Neural cell (in vitro differentiated cells): Measurements from ENCODE around the gene TSC1. TPM values are rescaled to one million over a fixed set of nuclear protein-coding genes. Genes with fewer than 3 reads are reported as not detected.

Experiments used
- H2AFZ ChIP-seq: fragments of 200-600, 300-800 bp; sonication (generic), shearing (Covaris generic); 2 replicates; pipeline ENCODE4 v1.6.0; 2014; ENCODE audit warnings: low read depth, mild to moderate bottlenecking, antibody characterized with exemption, low read length, moderate library complexity
- H3F3A ChIP-seq: fragments of 200-600 bp; shearing (Covaris generic); 2 replicates; pipeline ENCODE4 v1.6.1; 2016; ENCODE audit warnings: mild to moderate bottlenecking, moderate library complexity, mixed read lengths, antibody characterized with exemption, low read length; ENCODE audit not compliant: insufficient read depth, poor library complexity, severe bottlenecking
- H3K27ac ChIP-seq: fragments of 200-600, 300-800 bp; sonication (generic), shearing (Covaris generic); 2 replicates; pipeline ENCODE4 v1.5.1; 2014; ENCODE audit warnings: mild to moderate bottlenecking, low read length, moderate library complexity
- H3K27me3 ChIP-seq: fragments of 300-800, 200-600 bp; sonication (generic), shearing (Covaris generic); 2 replicates; pipeline ENCODE4 v1.6.0; 2014; ENCODE audit warnings: mild to moderate bottlenecking, low read depth, low read length, moderate library complexity; ENCODE audit not compliant: insufficient read depth
- H3K36me3 ChIP-seq: fragments of 300-800, 200-600 bp; sonication (generic), shearing (Covaris generic); 2 replicates; pipeline ENCODE4 v1.5.1; 2014; ENCODE audit warnings: mild to moderate bottlenecking, antibody characterized with exemption, low read length, moderate library complexity; ENCODE audit not compliant: insufficient read depth
- H3K4me2 ChIP-seq: fragments of 300-800, 200-600 bp; sonication (generic), shearing (Covaris generic); 2 replicates; pipeline ENCODE4 v1.6.0; 2014; ENCODE audit warnings: mild to moderate bottlenecking, low read length
- H3K4me3 ChIP-seq: fragments of 300-800, 200-600 bp; sonication (generic), shearing (Covaris generic); 2 replicates; pipeline ENCODE4 v1.5.1; 2014; ENCODE audit warnings: mild to moderate bottlenecking, low read length, moderate library complexity
- H3K79me2 ChIP-seq: fragments of 200-600 bp; shearing (Covaris generic); replicated peaks from 2 replicates; pipeline ENCODE4 v1.6.0; 2014; ENCODE audit warnings: mild to moderate bottlenecking, low read length, moderate library complexity; ENCODE audit not compliant: insufficient read depth
- H3K9ac ChIP-seq: fragments of 300-800, 200-600 bp; sonication (generic), shearing (Covaris generic); 2 replicates; pipeline ENCODE4 v1.6.1; 2016; ENCODE audit warnings: mild to moderate bottlenecking, low read length, mixed read lengths
- H3K9me2 ChIP-seq: fragments of 200-600 bp; shearing (Covaris generic); 2 replicates; pipeline ENCODE4 v1.6.1; 2016; ENCODE audit warnings: mild to moderate bottlenecking, low read length, mixed read lengths; ENCODE audit not compliant: insufficient read depth
- H3K9me3 ChIP-seq: fragments of 200-600, 300-800 bp; sonication (generic), shearing (Covaris generic); 2 replicates; pipeline ENCODE4 v1.6.1; 2016; ENCODE audit warnings: mild to moderate bottlenecking, mixed run types, low read length, moderate library complexity, mixed read lengths
- H4K20me1 ChIP-seq: fragments of 200-600 bp; shearing (Covaris generic); 2 replicates; pipeline ENCODE4 v1.6.1; 2016; ENCODE audit warnings: mild to moderate bottlenecking, mixed run types; ENCODE audit not compliant: insufficient read depth
- EP300 ChIP-seq: fragments of 450-650 bp; conservative IDR thresholded peaks from 2 replicates; pipeline ENCODE4 v1.6.1; 2014; ENCODE audit warnings: antibody characterized with exemption, mild to moderate bottlenecking, moderate library complexity; ENCODE audit not compliant: poor library complexity, severe bottlenecking
- EZH2 ChIP-seq: fragments of 200-600, 300-800 bp; shearing (Covaris generic), sonication (generic); IDR thresholded peaks from 2 replicates; pipeline ENCODE4 v1.6.1; 2014; ENCODE audit warnings: antibody characterized with exemption, low read length, borderline replicate concordance, mild to moderate bottlenecking; ENCODE audit not compliant: insufficient read depth, poor library complexity, severe bottlenecking
- MXI1 ChIP-seq: fragments of 450-650 bp; conservative IDR thresholded peaks from 2 replicates; pipeline ENCODE4 v1.6.1; 2014; ENCODE audit warnings: antibody characterized with exemption, mild to moderate bottlenecking; ENCODE audit not compliant: poor library complexity, severe bottlenecking
- POLR2AphosphoS5 ChIP-seq: IDR thresholded peaks from 2 replicates; pipeline ENCODE4 v1.6.1; 2012
- RAD21 ChIP-seq: fragments of 450-650 bp; conservative IDR thresholded peaks from 2 replicates; pipeline ENCODE4 v1.6.1; 2014; ENCODE audit warnings: antibody characterized with exemption, mild to moderate bottlenecking, moderate library complexity
- SMC3 ChIP-seq: fragments of 450-650 bp; conservative IDR thresholded peaks from 2 replicates; pipeline ENCODE4 v1.6.1; 2014; ENCODE audit warnings: antibody characterized with exemption, mild to moderate bottlenecking, moderate library complexity; ENCODE audit not compliant: poor library complexity
- TAF1 ChIP-seq: IDR thresholded peaks from 2 replicates; pipeline ENCODE4 v1.6.1; 2012; ENCODE audit warnings: low read depth
- polyA plus RNA-seq: library from polyadenylated mRNA; depleted of rRNA; stranded (reverse); fragments of >200 nt; gene quantifications from 2 replicates; pipeline ENCODE4 v1.2.3, GENCODE V29; 2014
- TF ChIP-seq, protein P1 (sequence below): IDR thresholded peaks from 2 replicates; pipeline ENCODE4 v1.6.1; 2012; ENCODE audit warnings: borderline replicate concordance
- TF ChIP-seq, protein P2 (sequence below): fragments of 450-650 bp; IDR thresholded peaks from 2 replicates; pipeline ENCODE4 v1.5.1; 2014; ENCODE audit warnings: antibody characterized with exemption, mild to moderate bottlenecking, moderate library complexity; ENCODE audit not compliant: poor library complexity, severe bottlenecking

The TSC1 gene
- polyA plus RNA-seq, 1 donor from 2014 or later, result 47.1 TPM

DNA sequence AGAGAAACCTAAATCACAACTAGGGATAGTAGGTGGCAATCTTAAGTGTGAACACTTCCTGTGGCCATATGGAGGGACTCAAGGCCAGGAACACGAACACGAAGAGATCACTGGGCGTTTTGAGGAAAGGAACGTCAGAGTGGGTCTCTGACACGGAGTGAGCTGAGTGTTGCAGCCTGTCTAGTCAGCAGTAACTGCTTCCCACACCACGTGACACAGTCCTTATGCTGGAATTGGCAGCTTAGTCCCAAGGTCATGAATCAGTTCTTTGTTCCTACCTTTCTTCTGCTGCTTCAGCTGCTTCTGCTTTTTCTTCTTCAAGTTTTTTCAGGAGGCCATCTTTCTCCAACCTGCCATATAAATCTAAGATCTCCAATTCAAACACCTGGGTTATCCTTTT, 47.5 kb downstream of the TSC1 start:
- H3K79me2 ChIP-seq, result no peaks in the 10 kb centered on the region
- H3K4me3 ChIP-seq, result no peak overlapping the region
- H4K20me1 ChIP-seq, result no peaks in the 10 kb centered on the region
- no peak overlapping the region for H3K27ac ChIP-seq
- no peak overlapping the region for H2AFZ ChIP-seq
- H3K27me3 ChIP-seq, result no peaks in the 10 kb centered on the region
- no peaks in the 10 kb centered on the region for H3K9me2 ChIP-seq
- no peak for TF ChIP-seq EZH2
- TF ChIP-seq POLR2AphosphoS5, result no peak
- no peak for TF ChIP-seq EP300
- no peak for TF ChIP-seq RAD21
- TF ChIP-seq, protein P1, sequence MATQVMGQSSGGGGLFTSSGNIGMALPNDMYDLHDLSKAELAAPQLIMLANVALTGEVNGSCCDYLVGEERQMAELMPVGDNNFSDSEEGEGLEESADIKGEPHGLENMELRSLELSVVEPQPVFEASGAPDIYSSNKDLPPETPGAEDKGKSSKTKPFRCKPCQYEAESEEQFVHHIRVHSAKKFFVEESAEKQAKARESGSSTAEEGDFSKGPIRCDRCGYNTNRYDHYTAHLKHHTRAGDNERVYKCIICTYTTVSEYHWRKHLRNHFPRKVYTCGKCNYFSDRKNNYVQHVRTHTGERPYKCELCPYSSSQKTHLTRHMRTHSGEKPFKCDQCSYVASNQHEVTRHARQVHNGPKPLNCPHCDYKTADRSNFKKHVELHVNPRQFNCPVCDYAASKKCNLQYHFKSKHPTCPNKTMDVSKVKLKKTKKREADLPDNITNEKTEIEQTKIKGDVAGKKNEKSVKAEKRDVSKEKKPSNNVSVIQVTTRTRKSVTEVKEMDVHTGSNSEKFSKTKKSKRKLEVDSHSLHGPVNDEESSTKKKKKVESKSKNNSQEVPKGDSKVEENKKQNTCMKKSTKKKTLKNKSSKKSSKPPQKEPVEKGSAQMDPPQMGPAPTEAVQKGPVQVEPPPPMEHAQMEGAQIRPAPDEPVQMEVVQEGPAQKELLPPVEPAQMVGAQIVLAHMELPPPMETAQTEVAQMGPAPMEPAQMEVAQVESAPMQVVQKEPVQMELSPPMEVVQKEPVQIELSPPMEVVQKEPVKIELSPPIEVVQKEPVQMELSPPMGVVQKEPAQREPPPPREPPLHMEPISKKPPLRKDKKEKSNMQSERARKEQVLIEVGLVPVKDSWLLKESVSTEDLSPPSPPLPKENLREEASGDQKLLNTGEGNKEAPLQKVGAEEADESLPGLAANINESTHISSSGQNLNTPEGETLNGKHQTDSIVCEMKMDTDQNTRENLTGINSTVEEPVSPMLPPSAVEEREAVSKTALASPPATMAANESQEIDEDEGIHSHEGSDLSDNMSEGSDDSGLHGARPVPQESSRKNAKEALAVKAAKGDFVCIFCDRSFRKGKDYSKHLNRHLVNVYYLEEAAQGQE, result no peak
- TF ChIP-seq MXI1, result no peak
- TF ChIP-seq, protein P2, sequence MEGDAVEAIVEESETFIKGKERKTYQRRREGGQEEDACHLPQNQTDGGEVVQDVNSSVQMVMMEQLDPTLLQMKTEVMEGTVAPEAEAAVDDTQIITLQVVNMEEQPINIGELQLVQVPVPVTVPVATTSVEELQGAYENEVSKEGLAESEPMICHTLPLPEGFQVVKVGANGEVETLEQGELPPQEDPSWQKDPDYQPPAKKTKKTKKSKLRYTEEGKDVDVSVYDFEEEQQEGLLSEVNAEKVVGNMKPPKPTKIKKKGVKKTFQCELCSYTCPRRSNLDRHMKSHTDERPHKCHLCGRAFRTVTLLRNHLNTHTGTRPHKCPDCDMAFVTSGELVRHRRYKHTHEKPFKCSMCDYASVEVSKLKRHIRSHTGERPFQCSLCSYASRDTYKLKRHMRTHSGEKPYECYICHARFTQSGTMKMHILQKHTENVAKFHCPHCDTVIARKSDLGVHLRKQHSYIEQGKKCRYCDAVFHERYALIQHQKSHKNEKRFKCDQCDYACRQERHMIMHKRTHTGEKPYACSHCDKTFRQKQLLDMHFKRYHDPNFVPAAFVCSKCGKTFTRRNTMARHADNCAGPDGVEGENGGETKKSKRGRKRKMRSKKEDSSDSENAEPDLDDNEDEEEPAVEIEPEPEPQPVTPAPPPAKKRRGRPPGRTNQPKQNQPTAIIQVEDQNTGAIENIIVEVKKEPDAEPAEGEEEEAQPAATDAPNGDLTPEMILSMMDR, result no peak
- no peak for TF ChIP-seq SMC3
- no peak for TF ChIP-seq TAF1
- H3K9me3 ChIP-seq, result no peaks in the 10 kb centered on the region
- H3F3A ChIP-seq, result no peaks in the 10 kb centered on the region
- H3K4me2 ChIP-seq, result no peak overlapping the region
- no peaks in the 10 kb centered on the region for H3K36me3 ChIP-seq
- H3K9ac ChIP-seq, result no peak overlapping the region

DNA sequence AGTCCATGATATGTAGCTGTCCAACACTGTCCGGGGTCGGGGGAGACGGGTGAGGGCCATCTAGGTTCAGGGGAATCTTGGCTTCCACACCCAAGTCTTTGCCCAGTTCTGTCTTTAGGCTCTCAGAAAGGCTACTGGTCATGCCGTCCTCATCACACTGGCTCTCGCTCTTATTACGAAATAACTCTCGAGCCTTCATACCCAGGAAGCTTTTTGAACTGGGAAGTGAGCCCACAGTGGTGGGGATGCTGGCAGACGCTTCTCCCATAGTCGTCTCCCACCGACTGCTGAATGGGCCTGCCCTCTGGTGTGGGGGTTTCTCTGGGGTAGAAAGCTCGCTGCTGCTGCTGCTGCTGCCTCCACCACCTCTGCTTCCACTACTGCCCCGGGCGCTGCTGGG, 48.2 kb downstream of the TSC1 start:
- Histone ChIP-seq H3K9ac (no peak overlapping the region), H3K9me2 (no peaks in the 10 kb centered on the region), H2AFZ (no peak overlapping the region), H3F3A (no peaks in the 10 kb centered on the region), H3K4me3 (no peak overlapping the region), H3K27me3 (no peaks in the 10 kb centered on the region), H3K4me2 (no peak overlapping the region), H4K20me1 (no peaks in the 10 kb centered on the region), H3K27ac (no peak overlapping the region), H3K79me2 (no peaks in the 10 kb centered on the region), H3K36me3 (no peaks in the 10 kb centered on the region), H3K9me3 (no peaks in the 10 kb centered on the region)
- TF ChIP-seq TAF1 (no peak), RAD21 (no peak), EZH2 (no peak), MXI1 (no peak), SMC3 (no peak), EP300 (no peak), POLR2AphosphoS5 (no peak)
- TF ChIP-seq, protein P1, result no peak
- TF ChIP-seq, protein P2, result no peak
